Neural cell (in vitro differentiated cells): ENCODE results near the gene APOM.

Source experiments
- EP300 ChIP-seq: fragments of 450-650 bp; conservative IDR thresholded peaks from 2 replicates; pipeline ENCODE4 v1.6.1; 2014; ENCODE audit warnings: antibody characterized with exemption, mild to moderate bottlenecking, moderate library complexity; ENCODE audit not compliant: poor library complexity, severe bottlenecking
- EZH2 ChIP-seq: fragments of 200-600, 300-800 bp; shearing (Covaris generic), sonication (generic); IDR thresholded peaks from 2 replicates; pipeline ENCODE4 v1.6.1; 2014; ENCODE audit warnings: antibody characterized with exemption, low read length, borderline replicate concordance, mild to moderate bottlenecking; ENCODE audit not compliant: insufficient read depth, poor library complexity, severe bottlenecking
- MXI1 ChIP-seq: fragments of 450-650 bp; conservative IDR thresholded peaks from 2 replicates; pipeline ENCODE4 v1.6.1; 2014; ENCODE audit warnings: antibody characterized with exemption, mild to moderate bottlenecking; ENCODE audit not compliant: poor library complexity, severe bottlenecking
- TAF1 ChIP-seq: IDR thresholded peaks from 2 replicates; pipeline ENCODE4 v1.6.1; 2012; ENCODE audit warnings: low read depth
- TF ChIP-seq, protein P1 (sequence below): fragments of 450-650 bp; IDR thresholded peaks from 2 replicates; pipeline ENCODE4 v1.5.1; 2014; ENCODE audit warnings: antibody characterized with exemption, mild to moderate bottlenecking, moderate library complexity; ENCODE audit not compliant: poor library complexity, severe bottlenecking
- TF ChIP-seq, protein P2 (sequence below): IDR thresholded peaks from 2 replicates; pipeline ENCODE4 v1.6.1; 2012; ENCODE audit warnings: borderline replicate concordance

- TF ChIP-seq, protein P1, sequence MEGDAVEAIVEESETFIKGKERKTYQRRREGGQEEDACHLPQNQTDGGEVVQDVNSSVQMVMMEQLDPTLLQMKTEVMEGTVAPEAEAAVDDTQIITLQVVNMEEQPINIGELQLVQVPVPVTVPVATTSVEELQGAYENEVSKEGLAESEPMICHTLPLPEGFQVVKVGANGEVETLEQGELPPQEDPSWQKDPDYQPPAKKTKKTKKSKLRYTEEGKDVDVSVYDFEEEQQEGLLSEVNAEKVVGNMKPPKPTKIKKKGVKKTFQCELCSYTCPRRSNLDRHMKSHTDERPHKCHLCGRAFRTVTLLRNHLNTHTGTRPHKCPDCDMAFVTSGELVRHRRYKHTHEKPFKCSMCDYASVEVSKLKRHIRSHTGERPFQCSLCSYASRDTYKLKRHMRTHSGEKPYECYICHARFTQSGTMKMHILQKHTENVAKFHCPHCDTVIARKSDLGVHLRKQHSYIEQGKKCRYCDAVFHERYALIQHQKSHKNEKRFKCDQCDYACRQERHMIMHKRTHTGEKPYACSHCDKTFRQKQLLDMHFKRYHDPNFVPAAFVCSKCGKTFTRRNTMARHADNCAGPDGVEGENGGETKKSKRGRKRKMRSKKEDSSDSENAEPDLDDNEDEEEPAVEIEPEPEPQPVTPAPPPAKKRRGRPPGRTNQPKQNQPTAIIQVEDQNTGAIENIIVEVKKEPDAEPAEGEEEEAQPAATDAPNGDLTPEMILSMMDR: no peak
- TF ChIP-seq TAF1 (no peak), EZH2 (no peak), MXI1 (no peak), EP300 (no peak)
- TF ChIP-seq, protein P2, sequence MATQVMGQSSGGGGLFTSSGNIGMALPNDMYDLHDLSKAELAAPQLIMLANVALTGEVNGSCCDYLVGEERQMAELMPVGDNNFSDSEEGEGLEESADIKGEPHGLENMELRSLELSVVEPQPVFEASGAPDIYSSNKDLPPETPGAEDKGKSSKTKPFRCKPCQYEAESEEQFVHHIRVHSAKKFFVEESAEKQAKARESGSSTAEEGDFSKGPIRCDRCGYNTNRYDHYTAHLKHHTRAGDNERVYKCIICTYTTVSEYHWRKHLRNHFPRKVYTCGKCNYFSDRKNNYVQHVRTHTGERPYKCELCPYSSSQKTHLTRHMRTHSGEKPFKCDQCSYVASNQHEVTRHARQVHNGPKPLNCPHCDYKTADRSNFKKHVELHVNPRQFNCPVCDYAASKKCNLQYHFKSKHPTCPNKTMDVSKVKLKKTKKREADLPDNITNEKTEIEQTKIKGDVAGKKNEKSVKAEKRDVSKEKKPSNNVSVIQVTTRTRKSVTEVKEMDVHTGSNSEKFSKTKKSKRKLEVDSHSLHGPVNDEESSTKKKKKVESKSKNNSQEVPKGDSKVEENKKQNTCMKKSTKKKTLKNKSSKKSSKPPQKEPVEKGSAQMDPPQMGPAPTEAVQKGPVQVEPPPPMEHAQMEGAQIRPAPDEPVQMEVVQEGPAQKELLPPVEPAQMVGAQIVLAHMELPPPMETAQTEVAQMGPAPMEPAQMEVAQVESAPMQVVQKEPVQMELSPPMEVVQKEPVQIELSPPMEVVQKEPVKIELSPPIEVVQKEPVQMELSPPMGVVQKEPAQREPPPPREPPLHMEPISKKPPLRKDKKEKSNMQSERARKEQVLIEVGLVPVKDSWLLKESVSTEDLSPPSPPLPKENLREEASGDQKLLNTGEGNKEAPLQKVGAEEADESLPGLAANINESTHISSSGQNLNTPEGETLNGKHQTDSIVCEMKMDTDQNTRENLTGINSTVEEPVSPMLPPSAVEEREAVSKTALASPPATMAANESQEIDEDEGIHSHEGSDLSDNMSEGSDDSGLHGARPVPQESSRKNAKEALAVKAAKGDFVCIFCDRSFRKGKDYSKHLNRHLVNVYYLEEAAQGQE: no peak
These were observed 11.8 kb upstream of the APOM start for GRCh38 chr6:31643818-31644454.
